Measurements from ENCODE around the gene FBXL14. TPM values are rescaled to one million over a fixed set of nuclear protein-coding genes. Genes with fewer than 3 reads are reported as not detected.

Gene FBXL14
- polyA plus RNA-seq, 3 donors = 6.2 to 9.8 (median 7.2) TPM

GRCh38 chr12:1574865-1575259 lies 19.5 kb downstream of the FBXL14 start:
- H3K4me1 ChIP-seq (ENCODE audit: control insufficient read depth in 1 of 2, insufficient read depth in 2 of 2, low read length in 2 of 2) = no peaks in the 10 kb centered on the region
- H3K79me2 ChIP-seq (ENCODE audit: insufficient read depth, low read length) = no peaks in the 10 kb centered on the region
- H3K27me3 ChIP-seq (ENCODE audit: control insufficient read depth in 2 of 2, insufficient read depth in 2 of 2, low read length in 2 of 2) = peaks cover 4 to 8% of the 10 kb centered on the region in 2 donors
- no peaks in the 10 kb centered on the region for H4K20me1 ChIP-seq (ENCODE audit: insufficient read depth, low read length)
- H3K27ac Mint-ChIP-seq = no peak overlapping the region
- peaks cover 16% of the 10 kb centered on the region for H3K4me1 Mint-ChIP-seq
- TF ChIP-seq CTCF (IDR thresholded peaks at IDR 0.05) = no peak
- H3K9ac ChIP-seq (ENCODE audit: insufficient read depth, low read length, poor library complexity, severe bottlenecking) = no peak overlapping the region
- WGBS (ENCODE audit: insufficient coverage) = no CpG with 5 or more reads among the region's 1 CpG
- intact Hi-C loops (cut with micrococcal nuclease) = loop anchor here in 1 of 2 donors (10.0 kb wide), 1 partner anchor 740 kb away; no protein-coding TSS in a partner anchor
- H3K4me2 ChIP-seq (replicated peaks; ENCODE audit: extremely low read depth, low read length, poor library complexity, severe bottlenecking) = no peak overlapping the region
- no peak overlapping the region for H2AFZ ChIP-seq (ENCODE audit: insufficient read depth, low read depth, low read length, poor library complexity, severe bottlenecking)
- peaks cover 0 to 2% of the 10 kb centered on the region in 2 donors for H3K36me3 Mint-ChIP-seq
- no peak overlapping the region for H3K4me3 Mint-ChIP-seq
- DNase-seq = no peak
- no peak overlapping the region for H3K27ac ChIP-seq (ENCODE audit: low read depth in 1 of 2, low read length in 2 of 2)
- peaks cover 21 to 29% (median 27%) of the 10 kb centered on the region in 3 donors for H3K27me3 Mint-ChIP-seq (ENCODE audit: low read depth in 3 of 3)
- peaks cover 0 to 4% (median 0%) of the 10 kb centered on the region in 7 donors for H3K9me3 Mint-ChIP-seq
- no peaks in the 10 kb centered on the region for H3K36me3 ChIP-seq (replicated peaks in 1 of 2; ENCODE audit: control insufficient read depth in 1 of 2, insufficient read depth in 2 of 2, low read length in 2 of 2)
- no peak overlapping the region for H3K4me3 ChIP-seq (replicated peaks in 1 of 3; ENCODE audit: low read depth in 2 of 3, low read length in 3 of 3)
- H3K9me3 ChIP-seq (replicated peaks in 1 of 2; ENCODE audit: control insufficient read depth in 1 of 2, insufficient read depth in 1 of 2, low read length in 2 of 2) = no peaks in the 10 kb centered on the region

GRCh38 chr12:1573960-1574864 lies 20.2 kb downstream of the FBXL14 start:
- WGBS (ENCODE audit: insufficient coverage) = 77% methylated on average over 12 of the region's 15 CpGs

More at GRCh38 chr12:1573960-1574864, 20.2 kb downstream of the FBXL14 start:
- Histone ChIP-seq H4K20me1 (ENCODE audit: insufficient read depth, low read length) (no peaks in the 10 kb centered on the region), H3K9ac (ENCODE audit: insufficient read depth, low read length, poor library complexity, severe bottlenecking) (no peak overlapping the region), H3K36me3 (replicated peaks in 1 of 2; ENCODE audit: control insufficient read depth in 1 of 2, insufficient read depth in 2 of 2, low read length in 2 of 2) (no peaks in the 10 kb centered on the region), H3K4me3 (replicated peaks in 1 of 3; ENCODE audit: low read depth in 2 of 3, low read length in 3 of 3) (no peak overlapping the region), H3K4me1 (ENCODE audit: control insufficient read depth in 1 of 2, insufficient read depth in 2 of 2, low read length in 2 of 2) (no peaks in the 10 kb centered on the region), H3K4me2 (replicated peaks; ENCODE audit: extremely low read depth, low read length, poor library complexity, severe bottlenecking) (no peak overlapping the region), H2AFZ (ENCODE audit: insufficient read depth, low read depth, low read length, poor library complexity, severe bottlenecking) (no peak overlapping the region), H3K79me2 (ENCODE audit: insufficient read depth, low read length) (no peaks in the 10 kb centered on the region), H3K9me3 (replicated peaks in 1 of 2; ENCODE audit: control insufficient read depth in 1 of 2, insufficient read depth in 1 of 2, low read length in 2 of 2) (no peaks in the 10 kb centered on the region), H3K27ac (ENCODE audit: low read depth in 1 of 2, low read length in 2 of 2) (no peak overlapping the region), H3K27me3 (ENCODE audit: control insufficient read depth in 2 of 2, insufficient read depth in 2 of 2, low read length in 2 of 2) (peaks cover 4 to 8% of the 10 kb centered on the region in 2 donors)
- Mint-ChIP-seq H3K9me3 (peaks cover 0 to 4% (median 0%) of the 10 kb centered on the region in 7 donors), H3K27ac (no peak overlapping the region), H3K4me3 (no peak overlapping the region), H3K36me3 (peaks cover 0 to 2% of the 10 kb centered on the region in 2 donors), H3K4me1 (peaks cover 16% of the 10 kb centered on the region), H3K27me3 (ENCODE audit: low read depth in 3 of 3) (peaks cover 22 to 30% (median 27%) of the 10 kb centered on the region in 3 donors)
- TF ChIP-seq CTCF (IDR thresholded peaks at IDR 0.05) = no peak
- no peak for DNase-seq
- intact Hi-C loops (cut with micrococcal nuclease) = loop anchor here in 1 of 2 donors (10.0 kb wide), 1 partner anchor 739 kb away; no protein-coding TSS in a partner anchor

All from CD14-positive monocyte (primary cell).